ENCODE measurements around the gene NACC2. TPM values are rescaled to one million over a fixed set of nuclear protein-coding genes. Genes with fewer than 3 reads are reported as not detected.
A peak's percentile ranks its signal among the peaks of the same experiment; 100 is the strongest.

Gene NACC2
- polyA plus RNA-seq, 3 donors = 8.1 to 32.4 (median 8.7) TPM

DNA sequence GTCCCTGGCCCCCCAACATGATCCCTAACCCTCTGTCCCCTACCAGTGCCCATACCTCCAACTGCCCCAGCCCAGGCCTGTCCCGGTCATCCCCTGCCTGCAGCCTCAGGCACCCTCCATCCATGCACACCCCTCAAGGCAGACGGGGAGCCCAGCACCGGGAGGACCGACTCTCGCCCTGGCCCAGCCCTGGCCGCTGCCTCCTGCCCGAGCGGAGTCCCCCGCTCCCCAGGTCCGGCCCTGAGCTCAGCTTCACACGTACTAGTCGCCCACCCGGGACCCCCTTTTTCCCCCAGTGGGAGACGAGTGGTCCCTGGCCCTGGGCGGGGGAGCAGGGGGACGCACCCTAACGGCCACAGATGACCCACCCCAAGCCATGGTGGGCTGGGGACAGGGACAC is 84.9 kb downstream of the NACC2 start:
- Histone ChIP-seq H3K36me3 (replicated peaks in 1 of 2; ENCODE audit: control insufficient read depth in 1 of 2, insufficient read depth in 2 of 2, low read length in 2 of 2) (peaks cover 69 to 87% of the 10 kb centered on the region in 2 donors), H2AFZ (ENCODE audit: insufficient read depth, low read depth, low read length, poor library complexity, severe bottlenecking) (no peak overlapping the region), H3K79me2 (ENCODE audit: insufficient read depth, low read length) (peaks cover 12% of the 10 kb centered on the region), H3K9ac (ENCODE audit: insufficient read depth, low read length, poor library complexity, severe bottlenecking) (no peak overlapping the region), H3K27ac (ENCODE audit: low read depth in 1 of 2, low read length in 2 of 2) (no peak overlapping the region), H3K4me1 (ENCODE audit: control insufficient read depth in 1 of 2, insufficient read depth in 2 of 2, low read length in 2 of 2) (no peaks in the 10 kb centered on the region), H4K20me1 (ENCODE audit: insufficient read depth, low read length) (peaks cover 99% of the 10 kb centered on the region), H3K27me3 (ENCODE audit: control insufficient read depth in 2 of 2, insufficient read depth in 2 of 2, low read length in 2 of 2) (no peaks in the 10 kb centered on the region), H3K9me3 (replicated peaks in 1 of 2; ENCODE audit: control insufficient read depth in 1 of 2, insufficient read depth in 1 of 2, low read length in 2 of 2) (no peaks in the 10 kb centered on the region), H3K4me3 (replicated peaks in 1 of 3; ENCODE audit: low read depth in 2 of 3, low read length in 3 of 3) (no peak overlapping the region), H3K4me2 (replicated peaks; ENCODE audit: extremely low read depth, low read length, poor library complexity, severe bottlenecking) (no peak overlapping the region)
- intact Hi-C loops (cut with micrococcal nuclease) = no loop called here
- WGBS (ENCODE audit: insufficient coverage) = 98% methylated on average over 12 of the region's 17 CpGs
- Mint-ChIP-seq H3K27ac (peak overlapping the region in 2 of 7 donors; percentile 50 to 82), H3K9me3 (peaks cover 0 to 2% (median 0%) of the 10 kb centered on the region in 7 donors), H3K4me1 (no peaks in the 10 kb centered on the region), H3K4me3 (no peak overlapping the region), H3K36me3 (peaks cover 45 to 77% of the 10 kb centered on the region in 2 donors), H3K27me3 (ENCODE audit: low read depth in 3 of 3) (peaks cover 0 to 2% (median 0%) of the 10 kb centered on the region in 3 donors)
- DNase-seq = no peak
- TF ChIP-seq CTCF (IDR thresholded peaks at IDR 0.05) = no peak

DNA sequence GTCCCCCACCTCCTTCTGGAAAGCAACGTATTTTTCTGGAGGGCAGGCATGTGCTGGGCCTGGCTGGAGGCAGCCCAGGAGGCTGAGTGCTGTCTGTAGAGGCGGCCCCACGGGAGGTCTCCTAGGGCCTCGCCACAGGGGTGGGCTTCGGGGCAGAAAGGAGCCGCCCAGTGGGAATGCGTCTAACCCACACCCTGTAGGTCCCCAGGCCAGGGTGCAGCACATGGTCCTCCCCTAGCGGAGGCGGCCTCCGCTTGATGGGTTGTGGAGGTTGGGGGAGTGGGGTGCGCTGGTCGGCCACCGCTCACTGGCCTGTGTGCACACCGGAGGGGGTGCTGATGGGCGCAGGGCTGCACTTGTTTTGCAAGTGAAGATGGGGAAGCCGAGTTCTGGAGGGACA is 85.6 kb downstream of the NACC2 start:
- no peak overlapping the region for H3K9ac ChIP-seq (ENCODE audit: insufficient read depth, low read length, poor library complexity, severe bottlenecking)
- peaks cover 40 to 72% of the 10 kb centered on the region in 2 donors for H3K36me3 Mint-ChIP-seq
- H3K27me3 ChIP-seq (ENCODE audit: control insufficient read depth in 2 of 2, insufficient read depth in 2 of 2, low read length in 2 of 2) = no peaks in the 10 kb centered on the region
- H3K27ac Mint-ChIP-seq = peak overlapping the region in 4 of 7 donors; percentile 38 to 81 (median 46)
- peaks cover 0 to 2% of the 10 kb centered on the region in 2 donors for H3K4me1 ChIP-seq (ENCODE audit: control insufficient read depth in 1 of 2, insufficient read depth in 2 of 2, low read length in 2 of 2)
- H2AFZ ChIP-seq (ENCODE audit: insufficient read depth, low read depth, low read length, poor library complexity, severe bottlenecking) = no peak overlapping the region
- H3K27me3 Mint-ChIP-seq (ENCODE audit: low read depth in 3 of 3) = peaks cover 0 to 2% (median 0%) of the 10 kb centered on the region in 3 donors
- TF ChIP-seq CTCF (IDR thresholded peaks at IDR 0.05) = no peak
- no peak for DNase-seq
- H4K20me1 ChIP-seq (ENCODE audit: insufficient read depth, low read length) = peaks cover 99% of the 10 kb centered on the region
- H3K4me3 ChIP-seq (replicated peaks in 1 of 3; ENCODE audit: low read depth in 2 of 3, low read length in 3 of 3) = no peak overlapping the region
- intact Hi-C loops (cut with micrococcal nuclease) = no loop called here
- no peak overlapping the region for H3K27ac ChIP-seq (ENCODE audit: low read depth in 1 of 2, low read length in 2 of 2)
- H3K4me2 ChIP-seq (replicated peaks; ENCODE audit: extremely low read depth, low read length, poor library complexity, severe bottlenecking) = no peak overlapping the region
- H3K79me2 ChIP-seq (ENCODE audit: insufficient read depth, low read length) = peaks cover 5% of the 10 kb centered on the region
- no peaks in the 10 kb centered on the region for H3K9me3 ChIP-seq (replicated peaks in 1 of 2; ENCODE audit: control insufficient read depth in 1 of 2, insufficient read depth in 1 of 2, low read length in 2 of 2)
- no peak overlapping the region for H3K4me3 Mint-ChIP-seq
- 94% methylated on average over 4 of the region's 16 CpGs for WGBS (ENCODE audit: insufficient coverage)
- peaks cover 62 to 80% of the 10 kb centered on the region in 2 donors for H3K36me3 ChIP-seq (replicated peaks in 1 of 2; ENCODE audit: control insufficient read depth in 1 of 2, insufficient read depth in 2 of 2, low read length in 2 of 2)
- H3K4me1 Mint-ChIP-seq = no peaks in the 10 kb centered on the region
- peaks cover 0 to 2% (median 0%) of the 10 kb centered on the region in 7 donors for H3K9me3 Mint-ChIP-seq

Measured in CD14-positive monocyte (primary cell).